ENCODE measurements around the gene MERTK. TPM values are rescaled to one million over a fixed set of nuclear protein-coding genes. Genes with fewer than 3 reads are reported as not detected.

The MERTK gene
- total RNA-seq, 2 donors from 2014 or later: 47.1 to 69.9 TPM

- TF ChIP-seq, protein P1, sequence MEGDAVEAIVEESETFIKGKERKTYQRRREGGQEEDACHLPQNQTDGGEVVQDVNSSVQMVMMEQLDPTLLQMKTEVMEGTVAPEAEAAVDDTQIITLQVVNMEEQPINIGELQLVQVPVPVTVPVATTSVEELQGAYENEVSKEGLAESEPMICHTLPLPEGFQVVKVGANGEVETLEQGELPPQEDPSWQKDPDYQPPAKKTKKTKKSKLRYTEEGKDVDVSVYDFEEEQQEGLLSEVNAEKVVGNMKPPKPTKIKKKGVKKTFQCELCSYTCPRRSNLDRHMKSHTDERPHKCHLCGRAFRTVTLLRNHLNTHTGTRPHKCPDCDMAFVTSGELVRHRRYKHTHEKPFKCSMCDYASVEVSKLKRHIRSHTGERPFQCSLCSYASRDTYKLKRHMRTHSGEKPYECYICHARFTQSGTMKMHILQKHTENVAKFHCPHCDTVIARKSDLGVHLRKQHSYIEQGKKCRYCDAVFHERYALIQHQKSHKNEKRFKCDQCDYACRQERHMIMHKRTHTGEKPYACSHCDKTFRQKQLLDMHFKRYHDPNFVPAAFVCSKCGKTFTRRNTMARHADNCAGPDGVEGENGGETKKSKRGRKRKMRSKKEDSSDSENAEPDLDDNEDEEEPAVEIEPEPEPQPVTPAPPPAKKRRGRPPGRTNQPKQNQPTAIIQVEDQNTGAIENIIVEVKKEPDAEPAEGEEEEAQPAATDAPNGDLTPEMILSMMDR (IDR thresholded peaks at IDR 0.05): no peak
These were observed 122.9 kb downstream of the MERTK start for GRCh38 chr2:112021290-112021689.

GRCh38 chr2:112021781-112022231, 123.4 kb downstream of the MERTK start:
- DNase-seq (ENCODE audit: low spot score): no peak
- H3K9me3 ChIP-seq: no peaks in the 10 kb centered on the region
- H3K4me3 ChIP-seq: no peak overlapping the region
- TF ChIP-seq, protein P1 (IDR thresholded peaks at IDR 0.05): no peak
- no peaks in the 10 kb centered on the region for H3K27me3 ChIP-seq (replicated peaks; ENCODE audit: insufficient read depth)
- no peaks in the 10 kb centered on the region for H3K4me1 ChIP-seq (ENCODE audit: control insufficient read depth in 1 of 2, low read depth in 2 of 2)
- no peak overlapping the region for H3K27ac ChIP-seq
- no peak for ATAC-seq (ENCODE audit: insufficient number of reproducible peaks, low FRiP score, low read depth)
- H3K36me3 ChIP-seq: peaks cover 22% of the 10 kb centered on the region

More at GRCh38 chr2:112021290-112021689, 122.9 kb downstream of the MERTK start:
- no peaks in the 10 kb centered on the region for H3K27me3 ChIP-seq (replicated peaks; ENCODE audit: insufficient read depth)
- no peaks in the 10 kb centered on the region for H3K9me3 ChIP-seq
- H3K4me1 ChIP-seq (ENCODE audit: control insufficient read depth in 1 of 2, low read depth in 2 of 2): no peaks in the 10 kb centered on the region
- no peak overlapping the region for H3K4me3 ChIP-seq
- peaks cover 22% of the 10 kb centered on the region for H3K36me3 ChIP-seq
- no peak for DNase-seq (ENCODE audit: low spot score)
- no peak overlapping the region for H3K27ac ChIP-seq
- ATAC-seq (ENCODE audit: insufficient number of reproducible peaks, low FRiP score, low read depth): no peak

- Histone ChIP-seq H3K27ac (no peak overlapping the region), H3K4me1 (ENCODE audit: control insufficient read depth in 1 of 2, low read depth in 2 of 2) (peaks cover 3 to 5% of the 10 kb centered on the region in 2 donors), H3K9me3 (no peaks in the 10 kb centered on the region), H3K4me3 (no peak overlapping the region), H3K36me3 (peaks cover 22% of the 10 kb centered on the region), H3K27me3 (replicated peaks; ENCODE audit: insufficient read depth) (no peaks in the 10 kb centered on the region)
- ATAC-seq (ENCODE audit: insufficient number of reproducible peaks, low FRiP score, low read depth) (no peak), DNase-seq (ENCODE audit: low spot score) (no peak)
- TF ChIP-seq, protein P1 (IDR thresholded peaks at IDR 0.05): no peak
These were observed 125.3 kb downstream of the MERTK start for GRCh38 chr2:112023707-112024106.

DNA sequence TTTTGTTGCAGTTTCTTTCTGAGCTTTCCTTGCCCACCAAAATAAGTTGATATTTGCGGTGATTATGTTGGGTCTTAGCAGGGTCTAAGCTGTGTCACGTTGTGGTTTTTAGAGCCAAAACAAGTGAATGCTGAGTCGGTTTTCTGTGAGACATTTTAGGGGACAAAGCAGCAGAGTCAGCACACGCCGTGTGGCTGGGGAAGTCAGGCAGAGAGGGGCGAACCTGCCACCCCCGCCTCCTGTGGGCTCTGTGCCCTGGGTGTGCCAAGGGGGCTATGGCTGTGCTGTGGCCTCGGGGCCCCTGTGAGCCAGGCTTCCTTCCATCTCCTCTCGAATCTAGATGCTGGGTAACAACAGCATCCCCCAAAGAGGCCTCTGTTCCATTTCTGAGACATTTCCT, 125.8 kb downstream of the MERTK start:
- Histone ChIP-seq H3K4me3 (no peak overlapping the region), H3K36me3 (peaks cover 22% of the 10 kb centered on the region), H3K27me3 (replicated peaks; ENCODE audit: insufficient read depth) (no peaks in the 10 kb centered on the region), H3K4me1 (ENCODE audit: control insufficient read depth in 1 of 2, low read depth in 2 of 2) (peaks cover 6 to 8% of the 10 kb centered on the region in 2 donors), H3K9me3 (no peaks in the 10 kb centered on the region), H3K27ac (no peak overlapping the region)
- no peak for ATAC-seq (ENCODE audit: insufficient number of reproducible peaks, low FRiP score, low read depth)
- TF ChIP-seq, protein P1 (IDR thresholded peaks at IDR 0.05): no peak
- no peak for DNase-seq (ENCODE audit: low spot score)

DNA sequence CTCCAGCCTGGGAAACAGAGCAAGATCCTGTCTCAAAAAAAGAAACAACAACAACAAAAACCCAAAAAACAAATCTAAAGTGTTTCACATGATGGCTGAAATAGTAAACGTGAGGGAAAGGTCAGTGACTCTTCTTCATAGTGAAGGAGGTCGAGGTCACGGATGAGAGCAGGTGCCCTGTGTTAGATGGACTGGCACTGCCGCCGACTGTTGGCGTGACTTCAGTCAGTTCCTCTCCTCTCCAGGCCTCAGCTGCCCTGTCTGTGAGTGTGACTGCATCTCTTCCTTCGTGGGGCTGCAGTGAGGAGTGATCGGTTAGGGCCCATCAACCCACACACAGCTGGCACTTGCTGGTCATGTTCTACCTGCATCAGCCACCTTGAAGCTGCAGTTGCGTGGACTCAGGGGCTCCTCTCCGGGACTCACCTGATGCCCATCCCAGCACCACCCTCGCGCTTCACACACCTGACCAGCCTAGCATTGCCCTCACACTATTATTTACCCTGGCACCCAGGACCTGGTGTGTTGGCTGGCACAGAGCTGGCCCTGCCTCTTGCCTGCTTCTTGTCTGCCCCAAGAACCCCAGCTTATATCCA, 126.6 kb downstream of the MERTK start:
- Histone ChIP-seq H3K36me3 (peaks cover 22% of the 10 kb centered on the region), H3K4me1 (ENCODE audit: control insufficient read depth in 1 of 2, low read depth in 2 of 2) (peaks cover 8 to 15% of the 10 kb centered on the region in 2 donors), H3K27me3 (replicated peaks; ENCODE audit: insufficient read depth) (no peaks in the 10 kb centered on the region), H3K4me3 (no peak overlapping the region), H3K27ac (no peak overlapping the region), H3K9me3 (no peaks in the 10 kb centered on the region)
- ATAC-seq (ENCODE audit: insufficient number of reproducible peaks, low FRiP score, low read depth) (no peak), DNase-seq (ENCODE audit: low spot score) (no peak)
- TF ChIP-seq, protein P1 (IDR thresholded peaks at IDR 0.05): no peak

Measured in thoracic aorta (tissue), 2 donors.